Muscle of leg (tissue), 11 donors: ENCODE measurements around the gene BCAS3. TPM values are rescaled to one million over a fixed set of nuclear protein-coding genes. Genes with fewer than 3 reads are reported as not detected.

Experiments used
- DNase-seq: peaks from one replicate; pipeline ENCODE4 v3.0.0; 2013
- H3K27ac ChIP-seq: one replicate; pipeline ENCODE4 v1.5.1; 2013; ENCODE audit warnings: mild to moderate bottlenecking, low read length, control low read depth
- H3K27me3 ChIP-seq: one replicate; pipeline ENCODE4 v1.6.1; 2013; ENCODE audit warnings: low read length; ENCODE audit not compliant: control insufficient read depth, insufficient read depth
- H3K36me3 ChIP-seq: one replicate; pipeline ENCODE4 v1.6.1; 2013; ENCODE audit warnings: low read length; ENCODE audit not compliant: control insufficient read depth, insufficient read depth
- H3K4me1 ChIP-seq: one replicate; pipeline ENCODE4 v1.6.1; 2013; ENCODE audit warnings: low read length; ENCODE audit not compliant: control insufficient read depth, insufficient read depth
- H3K4me3 ChIP-seq: one replicate; pipeline ENCODE4 v1.5.1; 2013; ENCODE audit warnings: low read length, control low read depth
- H3K9me3 ChIP-seq: replicated peaks from 2 replicates; pipeline ENCODE4 v1.6.1; 2013; ENCODE audit warnings: low read depth, low read length; ENCODE audit not compliant: control insufficient read depth
- WGBS: methylation state at CpG from one replicate; pipeline ENCODE4 v1.1.5; 2013; ENCODE audit warnings: missing lambda C conversion rate; ENCODE audit not compliant: insufficient coverage; 5-methylcytosine and 5-hydroxymethylcytosine counted together
- polyA plus RNA-seq, 8 donors: library from polyadenylated mRNA; unstranded; fragments of 120-200 nt; gene quantifications; one replicate each; pipeline versions ENCODE4 v1.2.1 to v1.2.3, GENCODE V29; 2013; ENCODE audit warnings: inconsistent platforms in 1 of 8, low replicate concordance in 1 of 8; ENCODE audit not compliant: insufficient read length in 8 of 8, insufficient read depth in 1 of 8
- total RNA-seq: library from RNA; stranded (reverse); fragments of 120-200 nt; gene quantifications from one replicate; pipeline ENCODE4 v1.2.4, GENCODE V29; 2013

The BCAS3 gene
- total and polyA plus RNA-seq, 9 donors: 7.6 to 15.8 (median 9.5) TPM

- no peak overlapping the region for H3K27ac ChIP-seq
- H3K4me3 ChIP-seq: no peak overlapping the region
- H3K4me1 ChIP-seq: peaks cover 34% of the 10 kb centered on the region
- no peak for DNase-seq
- no peaks in the 10 kb centered on the region for H3K9me3 ChIP-seq
- no peaks in the 10 kb centered on the region for H3K36me3 ChIP-seq
- H3K27me3 ChIP-seq: peaks cover 4% of the 10 kb centered on the region
- WGBS: 100% methylated on average over 1 of the region's 5 CpGs
These were observed 661.3 kb downstream of the BCAS3 start for GRCh38 chr17:61338874-61339478.

DNA sequence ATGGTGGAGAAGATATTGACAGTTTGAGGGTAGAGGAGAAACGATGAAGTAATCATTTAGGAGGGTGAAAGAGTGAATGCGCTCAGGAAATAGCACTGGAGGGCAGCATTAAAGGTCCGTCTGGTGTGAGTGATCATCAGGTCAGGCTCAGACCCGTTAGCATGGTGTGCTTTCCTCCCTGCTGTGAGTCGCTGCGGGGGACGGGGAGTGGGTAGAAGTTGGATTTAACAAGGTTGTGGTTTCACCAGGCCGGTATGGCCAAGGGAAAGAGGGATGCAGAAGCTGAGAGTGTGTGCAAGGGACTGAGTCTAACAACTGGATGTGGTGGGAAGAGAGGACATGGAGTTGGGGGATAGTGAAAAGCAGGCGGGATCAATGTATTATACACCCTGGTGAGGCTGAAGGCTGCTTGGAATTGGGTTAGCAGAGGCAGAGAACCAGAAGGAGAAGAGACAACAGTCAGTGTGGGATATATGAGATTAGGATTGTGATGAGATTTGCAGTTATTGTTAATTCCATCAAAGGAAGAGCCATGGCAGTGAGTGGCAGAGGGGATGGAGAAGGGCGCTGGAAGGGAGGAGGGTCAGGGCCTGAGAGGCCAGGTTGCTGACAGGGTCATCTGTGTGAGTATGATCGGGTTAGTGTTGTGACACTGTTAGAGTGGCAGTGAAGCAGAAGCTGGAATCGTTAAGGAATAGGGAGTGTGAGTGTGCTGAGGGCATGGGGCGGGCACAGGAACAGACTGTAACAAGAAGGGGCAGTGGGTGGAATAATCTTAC is 663.0 kb downstream of the BCAS3 start:
- Histone ChIP-seq H3K36me3 (no peaks in the 10 kb centered on the region), H3K9me3 (no peaks in the 10 kb centered on the region), H3K27me3 (peaks cover 4% of the 10 kb centered on the region), H3K4me3 (no peak overlapping the region), H3K4me1 (peaks cover 30% of the 10 kb centered on the region), H3K27ac (no peak overlapping the region)
- no peak for DNase-seq
- 84% methylated on average over 13 of the region's 13 CpGs for WGBS

DNA sequence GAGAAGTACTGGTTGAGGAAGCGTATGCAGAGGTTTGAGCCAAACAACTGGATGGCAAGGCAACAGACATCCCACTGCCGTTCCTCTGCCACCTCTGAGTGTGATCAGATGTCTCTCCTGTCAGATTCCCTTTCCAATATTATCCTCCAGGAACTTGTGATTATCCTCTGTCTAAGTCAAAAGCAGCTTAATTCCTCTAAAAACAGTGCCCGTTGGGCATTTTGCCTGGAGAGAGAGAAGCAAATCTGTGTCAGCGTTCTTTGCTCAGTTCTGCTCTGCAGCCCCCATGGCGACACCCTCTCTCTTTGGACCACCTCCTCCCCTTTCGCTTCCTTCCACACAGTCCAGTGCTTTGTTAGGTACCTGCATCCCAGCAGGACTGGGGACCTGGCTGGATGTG is 665.9 kb downstream of the BCAS3 start:
- H3K36me3 ChIP-seq: no peaks in the 10 kb centered on the region
- H3K27me3 ChIP-seq: peaks cover 4% of the 10 kb centered on the region
- peak; percentile 43 for DNase-seq
- WGBS: 33% methylated on average over 2 of the region's 6 CpGs
- no peak overlapping the region for H3K4me3 ChIP-seq
- H3K9me3 ChIP-seq: no peaks in the 10 kb centered on the region
- H3K27ac ChIP-seq: no peak overlapping the region
- peaks cover 11% of the 10 kb centered on the region for H3K4me1 ChIP-seq

DNA sequence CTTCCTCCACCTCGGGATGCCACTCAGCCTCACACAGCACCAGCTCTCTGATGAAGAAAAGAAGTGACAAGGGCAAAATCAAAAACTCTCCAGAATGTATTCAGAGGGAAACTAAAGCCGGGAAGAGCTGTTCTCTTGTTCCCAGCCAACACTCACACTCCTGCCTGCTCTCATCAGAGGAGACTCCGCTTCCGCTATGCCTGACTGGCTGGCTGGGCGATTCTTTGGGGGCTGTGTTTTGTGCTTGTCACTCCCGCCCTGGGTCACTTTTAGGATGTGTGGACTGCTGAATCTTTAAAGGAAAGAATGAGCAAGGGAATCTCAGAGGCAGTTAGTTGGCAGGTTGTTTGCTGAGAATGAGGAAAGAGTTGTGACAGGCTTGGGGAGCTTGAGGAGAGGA is 667.4 kb downstream of the BCAS3 start:
- no peaks in the 10 kb centered on the region for H3K9me3 ChIP-seq
- no peak for DNase-seq
- peaks cover 2% of the 10 kb centered on the region for H3K27me3 ChIP-seq
- H3K4me1 ChIP-seq: peaks cover 10% of the 10 kb centered on the region
- H3K36me3 ChIP-seq: no peaks in the 10 kb centered on the region
- H3K27ac ChIP-seq: no peak overlapping the region
- WGBS: 60% methylated on average over 1 of the region's 6 CpGs
- H3K4me3 ChIP-seq: no peak overlapping the region

DNA sequence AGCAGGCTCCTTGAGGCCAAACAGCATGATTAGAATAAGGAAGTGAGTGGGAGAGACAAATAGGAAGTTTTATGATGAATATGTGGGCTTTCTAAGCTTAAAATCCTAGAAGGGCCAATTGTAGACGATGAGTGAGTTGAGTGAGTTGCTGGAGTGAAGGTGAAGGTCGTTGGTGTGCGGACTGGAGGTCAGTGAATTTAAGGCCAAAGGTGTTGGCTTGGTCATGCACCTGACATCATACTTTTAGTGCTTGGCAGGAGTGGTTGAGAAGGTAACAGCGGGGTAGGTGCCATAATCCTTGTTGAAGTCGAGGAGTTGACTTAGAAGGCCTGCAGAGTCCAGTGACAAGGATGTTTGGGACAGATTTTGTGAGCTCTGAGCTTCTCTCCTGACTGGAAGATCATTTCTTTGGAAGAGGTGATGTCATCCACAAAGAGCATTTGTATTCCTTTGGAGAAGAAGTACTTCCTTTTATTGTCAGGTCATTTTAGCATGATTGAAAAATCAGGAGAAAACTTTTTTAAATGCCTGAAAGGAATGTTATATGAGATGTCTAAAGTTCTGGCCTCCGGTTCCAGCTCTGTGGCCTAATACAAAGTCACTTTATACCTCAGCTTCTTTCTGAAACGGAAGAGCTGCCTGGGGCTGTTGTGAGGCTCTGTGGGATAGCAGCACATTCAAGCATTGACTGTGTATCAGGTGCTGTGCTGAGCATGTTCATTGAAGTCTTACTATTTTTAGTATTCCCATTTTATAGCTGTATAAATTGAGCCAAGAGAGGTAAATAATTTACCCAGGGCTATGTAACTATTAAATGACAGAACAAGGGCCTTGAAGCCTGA is 668.4 kb downstream of the BCAS3 start:
- no peak for DNase-seq
- WGBS: 77% methylated on average over 5 of the region's 7 CpGs
- H3K27me3 ChIP-seq: no peaks in the 10 kb centered on the region
- H3K27ac ChIP-seq: no peak overlapping the region
- H3K9me3 ChIP-seq: no peaks in the 10 kb centered on the region
- no peak overlapping the region for H3K4me3 ChIP-seq
- peaks cover 12% of the 10 kb centered on the region for H3K4me1 ChIP-seq
- H3K36me3 ChIP-seq: no peaks in the 10 kb centered on the region

DNA sequence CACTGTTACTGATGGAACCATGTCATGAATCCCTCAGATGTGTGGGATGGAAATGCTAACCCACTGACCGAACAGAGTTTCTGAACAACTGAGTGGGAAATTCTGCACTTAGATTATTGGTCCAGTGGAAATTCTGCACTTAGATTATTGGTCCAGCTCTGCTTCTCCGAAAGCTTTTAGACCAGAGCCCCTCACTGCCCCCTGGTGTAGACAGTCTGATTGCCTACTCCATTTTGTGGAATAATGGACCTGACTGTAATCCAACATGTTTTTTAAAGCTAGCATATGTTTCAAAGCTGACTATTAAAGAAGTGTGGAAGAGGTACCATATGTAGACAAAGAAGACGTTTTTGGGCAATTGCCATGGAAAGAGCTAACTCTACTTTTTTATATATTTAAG is 671.7 kb downstream of the BCAS3 start:
- WGBS: 100% methylated on average over 1 of the region's 3 CpGs
- DNase-seq: no peak
- H3K27me3 ChIP-seq: no peaks in the 10 kb centered on the region
- H3K4me1 ChIP-seq: peaks cover 39% of the 10 kb centered on the region
- no peaks in the 10 kb centered on the region for H3K36me3 ChIP-seq
- H3K9me3 ChIP-seq: no peaks in the 10 kb centered on the region
- no peak overlapping the region for H3K4me3 ChIP-seq
- no peak overlapping the region for H3K27ac ChIP-seq

GRCh38 chr17:61351745-61352407 is 674.2 kb downstream of the BCAS3 start:
- Histone ChIP-seq H3K4me1 (peaks cover 34% of the 10 kb centered on the region), H3K36me3 (no peaks in the 10 kb centered on the region), H3K27ac (peak overlapping the region; percentile 74), H3K27me3 (no peaks in the 10 kb centered on the region), H3K4me3 (no peak overlapping the region), H3K9me3 (no peaks in the 10 kb centered on the region)
- peak; percentile 50 for DNase-seq
- WGBS: 45% methylated on average over 1 of the region's 5 CpGs

GRCh38 chr17:61352408-61352770 is 674.7 kb downstream of the BCAS3 start:
- Histone ChIP-seq H3K27ac (peak overlapping the region; percentile 74), H3K4me1 (peaks cover 34% of the 10 kb centered on the region), H3K9me3 (no peaks in the 10 kb centered on the region), H3K36me3 (no peaks in the 10 kb centered on the region), H3K4me3 (no peak overlapping the region), H3K27me3 (no peaks in the 10 kb centered on the region)
- 54% methylated on average over 4 of the region's 7 CpGs for WGBS
- peak; percentile 39 for DNase-seq

DNA sequence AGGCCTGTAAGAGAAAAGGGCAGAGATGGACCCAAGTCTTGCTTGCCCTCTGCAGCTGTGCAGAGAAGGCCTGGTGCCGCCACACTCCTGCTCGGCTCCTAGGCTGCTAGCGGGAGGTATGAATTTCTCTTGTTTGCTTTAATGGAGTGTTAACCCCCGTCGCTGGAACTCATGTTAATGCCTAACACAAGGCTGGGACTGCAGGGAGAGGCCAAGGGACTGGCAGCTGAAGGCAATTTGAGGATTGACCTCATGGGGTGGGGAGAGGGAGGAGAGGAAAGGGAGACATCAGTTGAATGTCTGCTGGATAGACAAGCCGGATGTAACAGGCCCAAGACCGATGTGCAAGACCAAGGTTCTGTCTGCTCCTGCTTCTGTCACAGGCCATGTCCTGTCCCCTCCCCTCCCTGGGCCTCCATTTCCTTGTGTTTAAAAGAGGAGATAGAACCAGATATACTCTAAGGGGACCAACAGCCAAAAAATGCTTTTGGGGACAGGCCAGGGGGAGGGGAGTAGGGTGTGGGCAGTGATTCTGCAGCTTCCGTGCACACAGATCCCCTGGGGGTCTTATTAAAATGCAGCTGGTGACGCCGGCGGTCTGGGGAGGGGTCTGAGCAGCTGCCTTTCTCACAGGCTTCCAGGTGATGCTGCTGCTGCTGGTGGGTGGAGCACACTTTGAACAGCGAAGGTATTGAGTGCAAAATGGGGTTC is 675.3 kb downstream of the BCAS3 start:
- 43% methylated on average over 8 of the region's 12 CpGs for WGBS
- no peaks in the 10 kb centered on the region for H3K27me3 ChIP-seq
- H3K4me3 ChIP-seq: no peak overlapping the region
- H3K27ac ChIP-seq: peak overlapping the region; percentile 74
- peaks cover 34% of the 10 kb centered on the region for H3K4me1 ChIP-seq
- no peaks in the 10 kb centered on the region for H3K36me3 ChIP-seq
- peak; percentile 57 for DNase-seq
- no peaks in the 10 kb centered on the region for H3K9me3 ChIP-seq
